GM21528 (cell line): ENCODE data around the gene RIN3.
A peak's percentile ranks its signal among the peaks of the same experiment; 100 is the strongest.

Experiments
- ATAC-seq: cut with Tn5 transposase; IDR thresholded peaks from one replicate; pipeline ENCODE4 v1.9.1; 2021; ENCODE audit warnings: mild to moderate bottlenecking, moderate library complexity; ENCODE audit not compliant: unreplicated experiment, low FRiP score

Gene RIN3

GRCh38 chr14:92680781-92681650 lies 167.4 kb downstream of the RIN3 start:
- ATAC-seq = no peak

- no peak for ATAC-seq
Measured at GRCh38 chr14:92683041-92683440, 169.5 kb downstream of the RIN3 start.

- no peak for ATAC-seq
Measured at GRCh38 chr14:92684801-92685560, 171.4 kb downstream of the RIN3 start.

- ATAC-seq = no peak
Measured at GRCh38 chr14:92685784-92686355, 172.3 kb downstream of the RIN3 start.

DNA sequence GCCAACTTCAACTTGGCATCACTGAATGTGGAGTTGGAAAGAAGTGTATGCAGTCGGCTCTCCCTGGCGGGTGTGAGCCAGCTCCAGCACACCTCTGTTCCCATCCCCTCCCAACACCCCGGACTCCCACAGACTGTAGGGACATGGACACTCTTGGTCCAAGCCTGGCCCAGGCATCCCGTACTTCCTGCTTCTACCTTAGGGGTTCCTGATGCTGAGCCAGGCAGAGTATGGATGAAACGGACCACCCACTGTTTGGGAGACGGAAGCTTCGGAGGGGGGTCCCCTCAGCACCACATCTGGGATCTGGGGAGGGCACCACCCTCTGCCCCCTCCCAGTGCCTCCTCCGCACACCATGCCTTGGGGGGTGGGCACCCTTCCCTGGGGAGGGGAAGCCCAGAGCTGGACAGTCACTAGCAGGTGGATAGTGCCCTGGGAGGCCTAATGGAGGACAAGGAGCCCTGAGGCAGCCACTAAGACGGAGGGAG lies 172.9 kb downstream of the RIN3 start:
- ATAC-seq = peak; percentile 4

GRCh38 chr14:92686900-92687427 lies 173.4 kb downstream of the RIN3 start:
- peak; percentile 56 for ATAC-seq

DNA sequence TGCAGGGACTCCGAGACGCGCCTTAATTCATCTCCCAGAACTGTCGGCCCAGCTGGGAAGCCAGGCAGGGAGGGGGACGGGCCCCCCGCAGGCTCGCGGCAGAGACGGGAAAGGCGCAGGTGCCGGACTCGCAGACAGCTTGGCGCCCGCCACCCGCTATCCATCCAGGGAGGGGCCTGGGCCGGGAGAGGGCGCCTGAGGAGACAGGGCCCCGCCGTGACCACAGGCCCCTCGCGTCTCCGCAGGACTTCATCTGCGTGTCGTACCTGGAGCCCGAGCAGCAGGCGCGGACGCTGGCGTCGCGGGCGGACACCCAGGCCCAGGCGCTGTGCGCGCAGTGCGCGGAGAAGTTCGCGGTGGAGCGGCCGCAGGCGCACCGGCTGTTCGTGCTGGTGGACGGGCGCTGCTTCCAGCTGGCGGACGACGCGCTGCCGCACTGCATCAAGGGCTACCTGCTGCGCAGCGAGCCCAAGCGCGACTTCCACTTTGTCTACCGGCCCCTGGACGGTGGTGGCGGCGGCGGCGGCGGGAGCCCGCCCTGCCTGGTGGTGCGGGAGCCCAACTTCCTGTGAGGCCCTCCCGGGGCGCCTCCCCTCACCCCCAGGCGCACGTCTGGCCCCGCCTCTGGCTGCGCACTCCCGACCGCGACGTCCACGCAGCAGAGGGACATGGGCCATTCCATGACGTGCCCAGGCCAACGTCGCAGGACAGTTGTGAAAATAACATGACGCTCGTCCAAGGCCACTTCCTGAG lies 174.3 kb downstream of the RIN3 start:
- no peak for ATAC-seq

DNA sequence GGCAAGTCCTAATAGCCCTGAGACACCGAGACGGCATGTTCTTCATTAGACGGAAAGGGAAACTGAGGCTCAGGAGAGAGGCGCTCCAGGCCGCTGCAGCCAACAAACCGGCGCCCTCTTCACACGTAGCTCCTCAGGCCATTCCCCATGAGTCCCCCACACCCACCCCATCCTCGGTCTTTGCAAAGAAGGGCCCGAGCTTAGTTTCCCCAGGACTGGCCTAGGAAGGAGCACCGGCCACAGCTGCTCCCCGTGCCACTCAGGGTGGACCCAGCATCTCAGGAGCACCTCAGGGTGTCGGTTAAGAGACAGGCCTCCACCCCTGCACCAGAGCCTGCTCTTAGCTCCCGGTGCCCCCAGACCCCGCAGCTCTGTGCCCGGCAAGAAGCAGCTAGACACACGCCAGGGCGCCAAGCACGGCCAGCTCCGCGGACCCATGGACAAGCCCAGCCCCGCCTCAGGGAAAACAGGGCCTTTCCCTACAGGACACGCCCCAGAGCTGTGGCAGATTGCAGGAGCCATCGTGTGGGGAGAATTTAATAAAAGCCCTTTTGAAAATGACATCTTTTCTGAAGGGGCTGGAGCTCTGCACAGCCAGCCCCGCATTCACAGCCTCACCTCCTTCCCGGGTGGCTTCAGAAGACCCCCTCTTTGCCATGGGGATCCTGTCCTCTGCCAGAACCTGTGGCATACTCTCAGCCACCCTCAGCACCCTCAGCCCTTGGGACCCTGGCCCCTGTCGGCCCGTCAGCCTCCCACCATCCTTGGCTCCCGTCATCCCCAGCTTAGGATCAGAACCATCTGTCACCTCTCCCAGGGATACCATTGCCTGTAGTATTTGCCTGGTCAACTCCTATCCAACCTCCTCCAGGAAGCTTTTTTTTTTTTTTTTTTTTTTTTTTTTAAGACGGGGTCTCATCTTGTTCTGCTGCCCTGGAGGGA lies 175.1 kb downstream of the RIN3 start:
- ATAC-seq = no peak

- ATAC-seq = no peak
Measured at GRCh38 chr14:92690171-92691011, 176.8 kb downstream of the RIN3 start.

- no peak for ATAC-seq
Measured at GRCh38 chr14:92692822-92693226, 179.2 kb downstream of the RIN3 start.

GRCh38 chr14:92693998-92694795 lies 180.6 kb downstream of the RIN3 start:
- no peak for ATAC-seq

DNA sequence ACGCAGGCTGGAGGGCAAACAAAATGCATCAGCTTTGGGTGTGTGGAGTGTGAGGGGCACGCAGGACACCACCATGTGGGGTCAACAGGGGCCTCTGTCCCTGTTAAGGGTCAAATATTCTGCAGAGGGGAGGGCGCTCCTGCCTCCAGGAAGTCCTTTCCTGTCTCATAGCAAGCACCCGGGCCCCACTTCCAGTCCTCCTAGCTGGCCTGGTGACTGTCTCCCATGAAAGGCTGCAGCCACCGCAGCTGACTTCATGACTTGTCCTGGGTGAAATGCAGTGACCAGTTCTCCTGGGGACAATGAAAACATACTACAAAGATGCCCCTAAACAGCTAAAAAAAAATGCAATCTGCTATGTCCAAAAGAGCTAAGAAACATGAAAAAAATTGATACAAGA lies 181.2 kb downstream of the RIN3 start:
- no peak for ATAC-seq

DNA sequence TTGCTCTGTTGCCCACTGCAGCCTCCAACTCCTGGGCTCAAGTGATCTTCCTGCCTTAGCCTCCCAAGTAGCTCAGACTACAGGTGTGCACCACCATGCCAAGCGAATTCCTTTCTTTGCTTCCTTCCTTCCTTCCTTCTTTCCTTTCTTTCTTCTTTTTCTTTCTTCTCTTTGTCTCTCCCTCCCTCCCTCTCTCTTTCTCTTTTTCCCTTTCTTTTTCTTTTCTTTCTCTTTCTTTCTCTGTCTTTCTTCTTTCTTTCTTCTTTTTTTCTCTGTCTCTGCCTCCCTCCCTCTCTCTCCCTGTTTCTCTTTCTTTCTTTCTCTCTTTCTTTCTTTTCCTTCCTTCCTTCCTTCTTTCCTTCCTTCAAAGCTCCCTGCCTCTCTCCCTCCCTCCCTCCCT lies 182.0 kb downstream of the RIN3 start:
- no peak for ATAC-seq

DNA sequence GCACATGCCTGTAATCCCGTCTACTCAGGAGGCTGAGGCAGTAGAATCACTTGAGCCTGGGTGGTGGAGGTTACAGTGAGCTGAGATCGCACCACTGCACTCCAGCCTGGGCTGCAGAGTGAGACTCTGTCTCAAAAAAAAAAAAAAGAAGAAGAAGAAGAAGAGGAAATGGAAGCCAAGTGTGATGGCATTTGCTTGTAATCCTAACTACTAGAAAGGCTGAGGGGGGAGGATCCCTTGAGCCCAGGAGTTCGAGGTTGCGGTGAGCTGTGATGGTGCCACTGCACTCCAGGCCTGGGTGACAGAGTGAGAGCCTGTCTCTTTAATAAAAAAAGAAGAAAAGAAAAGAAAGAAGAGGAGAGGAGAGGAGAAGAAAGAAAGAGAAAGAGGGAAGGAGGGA lies 182.8 kb downstream of the RIN3 start:
- ATAC-seq = no peak

DNA sequence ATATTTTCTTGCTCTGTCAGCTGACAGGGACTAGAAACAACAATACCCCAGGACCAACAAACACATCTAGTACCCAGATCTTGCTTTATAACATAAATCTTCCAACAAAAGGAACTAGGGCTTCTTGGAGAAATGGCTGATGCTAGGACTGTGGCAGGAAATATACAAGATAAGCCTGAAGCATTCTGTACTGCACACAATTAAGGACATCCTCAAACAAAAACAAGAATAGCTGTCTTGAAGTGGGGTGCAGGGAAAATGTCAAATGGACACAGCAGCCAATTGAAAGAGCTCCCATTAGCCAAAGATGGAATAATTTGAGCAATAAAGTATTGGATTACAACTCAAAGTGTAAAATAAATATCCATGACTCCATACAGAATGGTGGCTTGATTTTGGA lies 184.8 kb downstream of the RIN3 start:
- ATAC-seq = no peak

DNA sequence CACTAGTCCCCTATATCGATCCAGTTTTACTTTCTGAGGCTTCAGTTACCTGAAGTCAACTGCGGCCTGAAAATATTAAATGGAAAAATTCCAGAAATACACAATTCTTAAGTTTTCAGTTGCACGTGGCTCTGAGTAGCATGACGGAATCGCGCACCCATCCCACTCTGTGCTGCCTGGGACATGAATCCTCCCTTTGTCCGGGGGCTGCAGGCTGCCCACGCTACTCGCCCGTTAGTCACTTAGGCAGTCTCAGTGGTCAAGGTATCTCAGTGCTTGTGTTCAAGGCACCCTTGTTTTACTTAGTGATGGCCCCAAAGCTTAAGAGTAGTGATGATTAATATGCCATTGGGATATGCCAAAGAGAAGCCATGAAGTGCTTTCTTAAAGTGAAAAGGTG lies 188.2 kb downstream of the RIN3 start:
- ATAC-seq = no peak

GRCh38 chr14:92702441-92702918 lies 188.9 kb downstream of the RIN3 start:
- no peak for ATAC-seq
